ENCODE measurements around the gene ZBTB11. TPM values are rescaled to one million over a fixed set of nuclear protein-coding genes. Genes with fewer than 3 reads are reported as not detected.

The ZBTB11 gene
- total and polyA plus RNA-seq, 2 of the 13 experiments (the other 11 are each of a cell fraction or from before 2014, with no cell fraction given): 5.9 to 18.1 TPM

GRCh38 chr3:101624857-101625256, 52.1 kb downstream of the ZBTB11 start:
- no peak for DNase-seq (ENCODE audit: low spot score)
- no peak overlapping the region for H3K9ac ChIP-seq (ENCODE audit: insufficient read depth, low read depth, low read length)
- intact Hi-C loops (cut with micrococcal nuclease; ENCODE audit: unreplicated experiment): no loop called here
- TF ChIP-seq ZBTB4 (CRISPR knock-in tag; IDR thresholded peaks at IDR 0.05; ENCODE audit: borderline replicate concordance): no peak
- no peak for TF ChIP-seq ZBTB34 (CRISPR knock-in tag; IDR thresholded peaks at IDR 0.05)
- TF ChIP-seq, protein P1, sequence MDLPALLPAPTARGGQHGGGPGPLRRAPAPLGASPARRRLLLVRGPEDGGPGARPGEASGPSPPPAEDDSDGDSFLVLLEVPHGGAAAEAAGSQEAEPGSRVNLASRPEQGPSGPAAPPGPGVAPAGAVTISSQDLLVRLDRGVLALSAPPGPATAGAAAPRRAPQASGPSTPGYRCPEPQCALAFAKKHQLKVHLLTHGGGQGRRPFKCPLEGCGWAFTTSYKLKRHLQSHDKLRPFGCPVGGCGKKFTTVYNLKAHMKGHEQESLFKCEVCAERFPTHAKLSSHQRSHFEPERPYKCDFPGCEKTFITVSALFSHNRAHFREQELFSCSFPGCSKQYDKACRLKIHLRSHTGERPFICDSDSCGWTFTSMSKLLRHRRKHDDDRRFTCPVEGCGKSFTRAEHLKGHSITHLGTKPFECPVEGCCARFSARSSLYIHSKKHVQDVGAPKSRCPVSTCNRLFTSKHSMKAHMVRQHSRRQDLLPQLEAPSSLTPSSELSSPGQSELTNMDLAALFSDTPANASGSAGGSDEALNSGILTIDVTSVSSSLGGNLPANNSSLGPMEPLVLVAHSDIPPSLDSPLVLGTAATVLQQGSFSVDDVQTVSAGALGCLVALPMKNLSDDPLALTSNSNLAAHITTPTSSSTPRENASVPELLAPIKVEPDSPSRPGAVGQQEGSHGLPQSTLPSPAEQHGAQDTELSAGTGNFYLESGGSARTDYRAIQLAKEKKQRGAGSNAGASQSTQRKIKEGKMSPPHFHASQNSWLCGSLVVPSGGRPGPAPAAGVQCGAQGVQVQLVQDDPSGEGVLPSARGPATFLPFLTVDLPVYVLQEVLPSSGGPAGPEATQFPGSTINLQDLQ (CRISPR knock-in tag; IDR thresholded peaks at IDR 0.05): no peak
- no peak for TF ChIP-seq ZNF574 (CRISPR knock-in tag; IDR thresholded peaks at IDR 0.05)
- TF ChIP-seq, protein P2, sequence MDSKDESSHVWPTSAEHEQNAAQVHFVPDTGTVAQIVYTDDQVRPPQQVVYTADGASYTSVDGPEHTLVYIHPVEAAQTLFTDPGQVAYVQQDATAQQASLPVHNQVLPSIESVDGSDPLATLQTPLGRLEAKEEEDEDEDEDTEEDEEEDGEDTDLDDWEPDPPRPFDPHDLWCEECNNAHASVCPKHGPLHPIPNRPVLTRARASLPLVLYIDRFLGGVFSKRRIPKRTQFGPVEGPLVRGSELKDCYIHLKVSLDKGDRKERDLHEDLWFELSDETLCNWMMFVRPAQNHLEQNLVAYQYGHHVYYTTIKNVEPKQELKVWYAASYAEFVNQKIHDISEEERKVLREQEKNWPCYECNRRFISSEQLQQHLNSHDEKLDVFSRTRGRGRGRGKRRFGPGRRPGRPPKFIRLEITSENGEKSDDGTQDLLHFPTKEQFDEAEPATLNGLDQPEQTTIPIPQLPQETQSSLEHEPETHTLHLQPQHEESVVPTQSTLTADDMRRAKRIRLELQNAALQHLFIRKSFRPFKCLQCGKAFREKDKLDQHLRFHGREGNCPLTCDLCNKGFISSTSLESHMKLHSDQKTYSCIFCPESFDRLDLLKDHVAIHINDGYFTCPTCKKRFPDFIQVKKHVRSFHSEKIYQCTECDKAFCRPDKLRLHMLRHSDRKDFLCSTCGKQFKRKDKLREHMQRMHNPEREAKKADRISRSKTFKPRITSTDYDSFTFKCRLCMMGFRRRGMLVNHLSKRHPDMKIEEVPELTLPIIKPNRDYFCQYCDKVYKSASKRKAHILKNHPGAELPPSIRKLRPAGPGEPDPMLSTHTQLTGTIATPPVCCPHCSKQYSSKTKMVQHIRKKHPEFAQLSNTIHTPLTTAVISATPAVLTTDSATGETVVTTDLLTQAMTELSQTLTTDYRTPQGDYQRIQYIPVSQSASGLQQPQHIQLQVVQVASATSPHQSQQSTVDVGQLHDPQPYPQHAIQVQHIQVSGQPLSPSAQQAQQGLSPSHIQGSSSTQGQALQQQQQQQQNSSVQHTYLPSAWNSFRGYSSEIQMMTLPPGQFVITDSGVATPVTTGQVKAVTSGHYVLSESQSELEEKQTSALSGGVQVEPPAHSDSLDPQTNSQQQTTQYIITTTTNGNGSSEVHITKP (CRISPR knock-in tag; IDR thresholded peaks at IDR 0.05; ENCODE audit: low read depth): no peak
- no peak for TF ChIP-seq HNRNPK (IDR thresholded peaks at IDR 0.05; ENCODE audit: low read depth, low read length, poor library complexity, severe bottlenecking)

More at GRCh38 chr3:101624857-101625256, 52.1 kb downstream of the ZBTB11 start:
- in situ Hi-C loops (cut with HindIII; ENCODE audit: extremely low pct_ligation_motif_present, low pct_unique_long_range_greater_than_20kb): loop anchor here (25.0 kb wide), 2 partner anchors 388 to 563 kb away; no protein-coding TSS in a partner anchor
- Histone ChIP-seq H3K27me3 (ENCODE audit: control insufficient read depth in 1 of 2, insufficient read depth in 2 of 2, low read length in 2 of 2) (no peaks in the 10 kb centered on the region; a peak in 1 of 5 replicates), H3K27ac (ENCODE audit: extremely low read length, insufficient read depth, low read length) (no peak overlapping the region), H3K4me3 (replicated peaks in 1 of 3; ENCODE audit: insufficient read depth in 1 of 3, low read depth in 2 of 3, low read length in 3 of 3) (no peak overlapping the region), H3K4me1 (ENCODE audit: insufficient read depth, low read length) (no peaks in the 10 kb centered on the region), H3K4me2 (ENCODE audit: low read depth, low read length) (peak overlapping the region; percentile 23; the same call in 1 of the 2 replicates), H2AFZ (ENCODE audit: low read length) (no peak overlapping the region), H4K20me1 (ENCODE audit: insufficient read depth, low read length) (no peaks in the 10 kb centered on the region), H3K9me3 (ENCODE audit: low read length) (no peaks in the 10 kb centered on the region), H3K79me2 (ENCODE audit: insufficient read depth, low read length) (no peaks in the 10 kb centered on the region), H3K36me3 (replicated peaks in 1 of 2; ENCODE audit: control insufficient read depth in 1 of 2, insufficient read depth in 2 of 2, low read length in 2 of 2) (no peaks in the 10 kb centered on the region)
- no peak for ATAC-seq
- ChIA-PET POLR2A (no interaction called here), CTCF (ENCODE audit: low intra/inter-chr PET ratio, low total read pairs) (no interaction called here)
- FAIRE-seq: no peak
- WGBS (ENCODE audit: low lambda C conversion rate): 0% methylated on average over 2 of the region's 2 CpGs
- BruUV-seq (replicated peaks): no TSS peak

Measured in HepG2 (cell line).